HG02623 (cell line): Measurements from ENCODE around the gene PIGQ.

Experiments used
- ATAC-seq: cut with Tn5 transposase; IDR thresholded peaks from one replicate; pipeline ENCODE4 v1.9.1; 2021; ENCODE audit warnings: moderate library complexity; ENCODE audit not compliant: unreplicated experiment

The PIGQ gene

GRCh38 chr16:625977-626765, 56.4 kb downstream of the PIGQ start:
- ATAC-seq = no peak

- ATAC-seq = no peak
Observed at GRCh38 chr16:626787-627453, 57.2 kb downstream of the PIGQ start.

- no peak for ATAC-seq
Observed at GRCh38 chr16:627454-628239, 57.9 kb downstream of the PIGQ start.

- no peak for ATAC-seq
Observed at GRCh38 chr16:628321-629061, 58.7 kb downstream of the PIGQ start.

- ATAC-seq = no peak
Observed at GRCh38 chr16:629185-629832, 59.5 kb downstream of the PIGQ start.

- ATAC-seq = no peak
Observed at GRCh38 chr16:629833-630248, 60.1 kb downstream of the PIGQ start.

- no peak for ATAC-seq
Observed at GRCh38 chr16:630249-630814, 60.6 kb downstream of the PIGQ start.

- ATAC-seq = no peak
Observed at GRCh38 chr16:630815-631405, 61.1 kb downstream of the PIGQ start, which contains the start of gene WFIKKN1. Gene WFIKKN1 (plus strand): TSS chr16:630985. CDS start chr16:631254, 269 bp downstream.

GRCh38 chr16:631808-632358, 62.1 kb downstream of the PIGQ start:
- ATAC-seq = no peak

- no peak for ATAC-seq
Observed at GRCh38 chr16:632486-633335, 62.9 kb downstream of the PIGQ start.

- ATAC-seq = no peak
Observed at GRCh38 chr16:633336-634050, 63.7 kb downstream of the PIGQ start.
